ENCODE results near the gene GRIK3.
"Not testable (repeated sequence)": the region's sequence is repeated elsewhere in the genome, so short reads cannot be mapped to it uniquely, and the experiment has no call there.

GRIK3 gene

DNA sequence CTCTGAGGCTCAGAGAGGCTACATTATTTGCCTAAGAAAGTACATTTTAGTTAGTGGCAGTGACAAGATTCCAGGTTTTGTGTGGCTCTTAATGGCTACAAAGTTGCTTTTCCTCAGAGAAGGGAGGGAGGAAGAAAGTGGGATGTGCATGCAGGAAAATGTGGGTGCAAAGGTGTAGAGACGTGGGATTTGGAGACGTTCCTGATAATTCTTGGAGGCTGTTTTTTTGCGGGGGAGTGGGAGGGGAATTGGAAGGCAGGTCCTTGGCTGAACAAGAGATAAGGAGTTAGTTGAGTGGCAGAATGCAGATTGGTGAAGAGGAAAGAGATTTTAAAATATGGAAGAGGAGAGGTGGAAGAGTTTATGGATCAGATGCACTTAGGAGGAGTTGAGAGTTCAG lies 258.1 kb downstream of the GRIK3 start:
- no peak for FAIRE-seq

DNA sequence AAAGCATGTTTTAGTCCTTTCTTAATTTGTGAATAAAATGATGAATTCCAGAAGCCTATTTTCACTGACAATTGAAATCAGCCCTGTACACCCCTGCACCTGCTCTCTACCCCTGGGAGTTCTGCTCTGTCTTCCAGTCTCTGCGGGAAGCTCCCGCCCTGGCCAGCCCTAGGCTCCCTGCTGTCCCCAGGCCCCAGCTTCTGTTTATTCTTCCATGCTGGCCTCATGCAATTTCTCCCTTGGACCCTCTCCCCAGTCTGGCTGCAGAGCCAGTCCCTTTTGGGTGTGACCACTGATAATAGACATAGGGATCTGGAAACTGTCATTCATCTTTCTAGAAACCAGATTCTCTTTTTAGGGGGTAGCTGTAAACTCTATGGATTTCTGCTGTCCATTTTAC lies 258.6 kb downstream of the GRIK3 start:
- no peak for FAIRE-seq

DNA sequence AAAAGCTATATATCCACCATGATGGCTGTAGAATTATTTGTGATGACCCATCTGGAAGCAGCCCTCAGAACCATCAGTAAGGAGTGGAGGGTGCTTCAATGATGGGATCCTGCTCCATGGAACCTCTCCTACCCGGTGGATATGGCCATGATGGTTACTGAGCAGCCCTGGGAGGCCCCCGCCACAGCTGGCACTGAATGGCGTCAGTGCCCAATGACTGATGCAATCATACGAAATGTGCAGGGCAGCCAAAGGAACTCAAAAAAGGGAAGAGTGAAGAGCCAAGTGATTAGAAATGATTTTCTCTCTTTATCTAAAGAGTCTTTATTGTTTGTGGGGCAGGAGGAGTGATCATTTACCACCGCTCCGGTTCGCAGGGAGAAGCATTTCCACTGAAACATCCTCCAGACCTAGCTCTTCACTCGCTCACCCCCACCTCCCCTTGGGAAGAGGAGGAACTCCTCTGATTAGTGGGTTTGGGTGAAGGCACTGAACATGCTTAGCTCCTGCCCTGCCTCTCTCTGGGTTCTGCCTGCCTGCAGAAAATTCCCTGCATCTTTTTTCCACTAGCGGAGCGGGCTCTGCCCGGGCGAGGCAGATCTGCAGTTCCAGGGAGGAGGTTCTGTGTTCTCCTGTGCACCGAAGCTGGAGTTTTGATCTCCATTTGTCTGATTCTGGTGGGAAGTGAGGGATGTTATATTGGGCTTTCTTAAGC lies 260.3 kb downstream of the GRIK3 start:
- no peak for FAIRE-seq

DNA sequence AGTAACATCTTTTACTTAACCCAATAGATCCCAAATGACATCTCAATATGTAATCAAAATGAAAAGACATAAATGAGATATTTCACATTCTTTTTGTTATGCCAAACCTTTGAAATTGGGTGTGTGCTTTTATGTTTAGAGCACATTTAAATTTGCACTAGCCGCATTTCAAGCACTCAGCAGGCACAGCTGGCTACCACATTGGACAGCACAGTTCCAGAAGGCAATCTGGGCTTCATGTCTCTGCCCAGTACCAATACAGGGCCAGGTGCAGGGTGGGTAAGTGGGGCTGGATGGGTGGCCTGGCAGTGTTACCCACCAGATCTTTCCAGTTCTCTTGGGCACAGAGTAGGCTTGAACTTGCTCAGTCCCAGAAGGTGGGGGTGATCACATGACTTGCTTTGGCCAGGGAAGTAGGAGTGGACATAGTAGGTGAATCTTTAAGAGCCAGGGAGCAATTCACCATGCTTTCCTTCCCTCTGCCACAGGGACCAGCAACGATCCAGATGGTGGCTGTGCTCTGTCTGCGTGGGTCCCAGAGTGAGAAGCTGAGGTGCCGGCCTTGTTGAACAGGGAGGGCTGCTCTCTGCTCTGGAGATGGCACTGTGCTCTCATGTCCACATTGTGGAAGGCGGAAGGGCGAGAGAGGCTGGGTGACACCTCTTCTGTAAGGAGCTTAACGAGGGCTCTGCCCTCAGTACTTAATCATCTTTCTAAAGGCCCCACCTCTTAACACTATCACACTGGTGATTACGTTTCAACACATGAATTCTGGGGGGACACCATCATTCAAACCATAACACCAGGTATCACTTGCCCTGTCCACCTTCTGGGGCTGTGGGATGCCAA lies 261.4 kb downstream of the GRIK3 start:
- no peak for FAIRE-seq

DNA sequence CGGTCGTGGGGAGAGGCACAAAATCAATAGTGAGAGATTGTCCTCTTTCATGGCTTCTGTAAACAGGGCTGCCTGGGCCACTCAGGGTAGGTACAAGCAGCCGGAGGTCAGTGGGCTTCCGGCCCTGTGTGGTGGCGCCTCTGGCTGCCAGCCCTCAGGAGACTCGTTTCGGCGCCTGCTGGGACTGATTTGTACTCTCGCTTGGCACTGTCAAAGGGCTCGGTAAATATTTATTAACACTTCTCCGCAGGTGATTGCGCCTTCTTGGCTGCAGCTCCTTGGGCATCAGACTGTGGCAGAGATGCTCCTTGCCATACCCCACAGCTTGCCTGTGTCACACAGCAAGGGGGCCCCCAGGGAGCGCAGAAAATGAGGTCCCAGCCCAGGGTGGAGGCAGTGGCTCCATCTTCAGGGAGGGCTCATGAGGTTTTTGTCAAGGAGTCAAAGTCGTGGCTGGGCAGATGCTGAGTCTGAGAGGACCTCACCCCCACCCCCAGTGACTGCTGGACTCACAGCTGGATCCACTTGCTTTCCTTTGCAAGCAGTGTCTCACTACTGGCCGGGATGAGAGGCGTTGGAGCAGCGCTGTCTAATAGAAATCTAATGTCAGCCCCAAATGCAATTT lies 262.5 kb downstream of the GRIK3 start:
- no peak for FAIRE-seq

DNA sequence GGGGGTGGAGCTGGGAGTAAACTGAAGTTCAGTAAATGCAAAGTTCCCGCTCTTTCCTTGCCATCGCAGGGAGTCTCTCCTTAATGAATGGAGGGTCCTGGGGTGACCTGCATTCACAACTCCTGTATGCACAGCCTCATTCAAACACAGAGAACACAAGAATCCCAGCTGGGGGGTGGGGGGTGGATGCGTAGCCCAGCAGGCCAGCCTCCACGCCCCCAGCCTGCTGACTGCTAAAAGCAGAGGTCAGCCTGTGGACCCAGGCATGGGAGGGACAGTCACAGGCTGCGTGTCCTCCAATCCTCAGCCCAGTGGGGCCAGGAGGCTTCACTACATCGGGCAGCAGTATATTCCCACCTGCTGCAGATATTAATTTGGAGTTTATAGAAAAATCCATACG lies 263.1 kb downstream of the GRIK3 start:
- no peak for FAIRE-seq

DNA sequence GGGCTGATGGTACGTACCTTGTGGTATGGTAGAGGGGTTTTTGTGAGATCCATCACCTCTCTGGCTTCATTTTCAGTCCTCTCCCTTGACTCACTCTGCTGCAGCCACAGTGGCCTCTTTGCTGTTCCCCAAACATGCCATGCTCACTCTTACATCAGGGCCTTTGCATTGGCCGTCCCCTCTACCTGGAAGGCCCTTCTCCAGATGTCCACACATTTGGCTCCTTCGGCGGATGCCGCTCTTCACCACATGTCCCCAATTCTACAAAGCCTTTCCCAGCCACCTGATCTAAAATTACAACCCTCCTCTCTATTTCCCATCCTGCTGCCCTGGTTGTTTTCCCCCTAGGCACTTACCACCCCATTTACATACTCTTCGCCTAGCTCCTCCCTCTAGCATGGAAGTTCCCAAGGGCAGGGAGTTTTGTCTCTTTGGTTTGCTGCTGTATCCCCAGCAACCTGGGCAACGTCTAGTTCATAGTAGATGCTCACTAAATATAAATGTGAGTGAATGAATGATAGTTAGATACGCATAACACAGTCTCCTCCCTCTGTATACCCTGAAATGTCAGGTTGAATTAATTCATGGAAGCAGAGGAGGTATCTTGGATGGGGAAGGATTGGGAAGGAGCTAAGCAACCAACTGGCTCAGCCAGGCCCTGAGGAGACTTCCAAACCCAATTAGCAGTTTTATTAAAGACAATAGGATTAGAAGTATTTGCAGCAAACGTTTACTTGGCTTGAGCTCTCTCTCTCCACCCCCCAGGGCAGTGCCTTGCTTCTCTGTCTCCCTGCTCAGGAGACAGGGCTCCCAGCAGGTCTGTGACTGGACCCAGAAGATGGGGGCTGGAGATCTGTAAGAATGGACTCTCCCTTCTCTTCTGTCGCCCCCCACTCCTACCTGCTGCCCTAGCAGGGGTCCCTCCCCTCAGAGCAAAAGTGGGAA lies 264.2 kb downstream of the GRIK3 start:
- FAIRE-seq, result no peak

DNA sequence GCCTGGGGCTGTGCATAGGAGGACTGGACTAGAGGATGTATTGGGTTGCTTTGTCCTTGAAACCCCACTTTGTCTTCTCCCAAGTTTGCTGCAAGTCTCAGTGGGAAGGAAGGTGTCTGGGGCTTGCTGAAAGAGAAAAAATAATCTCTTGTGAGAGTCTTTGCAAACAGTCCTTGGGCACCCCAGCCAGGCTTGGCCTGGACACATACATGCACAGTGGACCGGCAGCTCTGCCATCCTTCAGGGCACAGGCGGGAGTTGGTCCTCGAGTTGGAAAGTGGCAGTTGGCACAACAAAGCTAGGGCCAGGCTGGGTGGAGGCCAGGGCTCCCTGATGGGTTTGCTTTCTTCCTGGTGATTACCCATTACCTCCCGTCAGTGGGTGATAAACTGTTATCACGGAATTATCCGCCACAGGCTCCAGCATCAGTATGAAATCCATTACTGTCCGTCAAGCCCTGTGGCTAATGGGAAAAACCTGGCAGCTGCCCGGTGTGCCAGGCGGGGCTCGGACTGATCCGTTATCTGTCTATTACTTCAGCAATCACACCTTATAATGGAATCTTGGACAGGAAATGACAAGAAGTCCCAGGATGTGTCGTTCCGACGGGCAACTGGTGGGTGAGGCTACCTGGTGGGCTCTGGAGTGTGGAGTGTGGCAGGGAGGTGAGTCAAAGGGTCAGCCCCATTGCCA lies 265.7 kb downstream of the GRIK3 start:
- FAIRE-seq, result no peak

DNA sequence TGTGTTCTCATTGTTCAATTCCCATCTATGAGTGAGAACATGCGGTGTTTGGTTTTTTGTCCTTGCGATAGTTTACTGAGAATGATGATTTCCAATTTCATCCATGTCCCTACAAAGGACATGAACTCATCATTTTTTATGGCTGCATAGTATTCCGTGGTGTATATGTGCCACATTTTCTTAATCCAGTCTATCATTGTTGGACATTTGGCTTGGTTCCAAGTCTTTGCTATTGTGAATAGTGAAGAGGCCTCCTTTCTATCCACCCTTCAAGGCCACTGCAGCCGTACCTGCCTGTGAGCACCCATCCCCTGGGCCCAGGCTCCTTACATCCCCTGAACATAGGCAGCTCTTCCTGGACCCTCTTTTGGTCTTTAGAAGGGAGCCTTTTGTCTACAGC lies 266.9 kb downstream of the GRIK3 start:
- not testable (repeated sequence) for FAIRE-seq

DNA sequence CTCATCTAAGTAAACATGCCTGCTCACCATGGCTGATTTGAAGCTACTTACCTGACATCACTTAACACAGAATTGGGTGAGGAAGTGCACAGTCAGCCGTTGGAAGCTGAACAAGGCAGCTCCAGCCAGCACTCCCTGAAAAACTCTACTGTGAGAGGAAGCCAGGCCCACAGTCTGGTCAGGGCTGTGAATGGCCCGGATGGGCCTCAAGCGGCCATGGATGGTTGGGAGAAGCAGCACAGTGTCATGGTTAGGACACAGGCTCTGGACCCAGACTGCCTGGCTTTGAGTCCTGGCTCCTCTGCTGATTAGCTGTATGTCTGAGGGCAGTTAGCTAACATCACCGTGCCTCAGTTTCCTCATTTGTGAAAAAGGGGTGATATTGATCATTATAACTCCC lies 267.8 kb downstream of the GRIK3 start:
- no peak for FAIRE-seq

DNA sequence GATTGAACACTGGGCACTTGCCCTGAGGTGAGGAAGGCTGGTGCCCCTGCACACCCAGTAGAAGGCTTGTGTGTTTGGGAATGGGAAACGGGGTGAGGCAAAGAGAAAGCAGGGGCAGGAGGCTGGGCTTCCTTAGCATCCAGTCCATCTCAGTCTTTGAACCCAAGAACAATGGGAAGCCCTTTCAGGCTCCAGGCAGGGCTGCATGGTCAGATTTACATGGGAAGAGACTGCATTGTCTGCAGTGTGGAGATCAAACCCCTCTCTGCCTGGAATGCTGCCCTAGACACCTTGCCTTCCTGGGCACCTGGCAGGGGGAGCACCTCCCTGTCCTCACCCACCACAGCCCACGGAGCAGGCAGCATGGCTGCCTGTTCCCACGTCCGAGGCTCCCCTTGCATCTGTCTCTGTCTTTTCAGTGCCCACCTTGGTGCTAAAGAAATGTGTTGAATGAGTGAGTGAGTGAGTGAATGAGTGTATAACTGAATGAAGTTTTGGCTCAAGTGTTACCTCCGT lies 268.5 kb downstream of the GRIK3 start:
- no peak for FAIRE-seq

DNA sequence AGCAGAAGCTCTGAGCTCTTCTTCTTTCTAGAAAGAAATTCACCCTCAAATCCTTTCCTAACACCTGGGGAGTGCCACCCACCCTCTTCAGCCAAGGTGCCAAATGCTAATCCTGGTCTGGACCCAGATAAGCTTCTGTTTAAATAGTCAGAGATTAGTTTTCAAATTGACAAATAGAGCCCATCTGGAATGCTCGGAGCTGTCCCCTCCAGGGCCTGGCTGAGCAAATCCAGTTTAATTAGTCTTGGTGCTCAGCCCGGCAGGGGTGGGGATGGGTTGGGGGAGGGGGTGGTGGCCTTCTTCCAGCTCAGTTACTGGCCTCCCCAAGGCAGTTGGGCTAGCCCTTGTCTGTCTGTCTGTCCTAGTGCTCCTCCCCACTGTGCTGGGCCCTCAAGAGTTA lies 269.5 kb downstream of the GRIK3 start:
- no peak for FAIRE-seq

DNA sequence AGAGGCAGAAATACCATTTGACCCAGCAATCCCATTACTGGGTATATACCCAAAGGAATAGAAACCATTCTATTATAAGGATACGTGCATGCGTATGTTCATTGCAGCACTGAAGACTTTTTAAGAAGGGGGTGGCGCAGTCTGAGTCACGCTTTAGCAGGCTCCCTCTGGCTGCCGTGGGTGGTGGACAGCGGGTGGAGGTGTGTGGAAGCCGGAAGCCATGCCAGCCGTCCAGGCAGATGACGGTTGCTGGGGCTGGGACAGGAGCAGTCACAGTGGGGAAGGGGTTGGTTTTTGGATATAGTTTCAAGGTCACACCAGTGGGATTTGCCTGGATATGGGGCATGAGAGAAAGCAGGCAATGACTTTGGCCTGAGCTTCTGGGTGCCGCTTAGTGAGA lies 270.5 kb downstream of the GRIK3 start:
- no peak for FAIRE-seq

DNA sequence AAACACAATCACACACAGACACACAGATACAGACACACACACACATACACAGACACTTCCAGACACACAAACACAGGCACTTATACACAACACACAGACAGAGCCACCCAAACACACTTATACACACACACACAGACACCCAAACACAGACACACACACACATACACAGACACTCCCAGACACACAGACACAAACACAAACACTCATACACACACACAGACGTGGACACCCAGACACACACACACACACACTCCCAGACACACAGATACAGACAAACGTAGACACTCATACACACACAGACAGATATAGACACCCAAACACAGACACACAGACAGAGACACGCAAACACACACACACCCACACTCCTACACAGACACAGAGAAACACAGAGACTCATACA lies 272.1 kb downstream of the GRIK3 start:
- no peak for FAIRE-seq

DNA sequence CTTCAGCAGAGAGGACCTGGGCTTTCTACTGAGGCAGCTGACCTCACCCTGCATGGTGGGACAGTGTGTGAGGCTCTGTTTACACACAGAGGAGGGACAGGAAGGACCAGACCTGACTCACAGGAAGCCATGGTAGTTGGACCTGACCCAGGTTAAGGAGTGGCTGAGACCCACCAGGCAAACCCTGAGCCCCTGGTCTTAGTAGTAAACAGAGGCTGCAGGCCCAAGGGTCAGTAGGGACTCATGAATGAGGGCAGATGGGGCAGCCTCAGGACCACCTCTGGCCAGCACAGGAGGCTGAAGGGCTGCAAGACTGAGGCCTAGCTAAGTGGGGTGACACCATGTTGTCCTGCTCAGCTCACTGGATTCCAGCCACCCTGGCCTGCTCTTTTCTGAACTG lies 273.2 kb downstream of the GRIK3 start:
- no peak for FAIRE-seq

DNA sequence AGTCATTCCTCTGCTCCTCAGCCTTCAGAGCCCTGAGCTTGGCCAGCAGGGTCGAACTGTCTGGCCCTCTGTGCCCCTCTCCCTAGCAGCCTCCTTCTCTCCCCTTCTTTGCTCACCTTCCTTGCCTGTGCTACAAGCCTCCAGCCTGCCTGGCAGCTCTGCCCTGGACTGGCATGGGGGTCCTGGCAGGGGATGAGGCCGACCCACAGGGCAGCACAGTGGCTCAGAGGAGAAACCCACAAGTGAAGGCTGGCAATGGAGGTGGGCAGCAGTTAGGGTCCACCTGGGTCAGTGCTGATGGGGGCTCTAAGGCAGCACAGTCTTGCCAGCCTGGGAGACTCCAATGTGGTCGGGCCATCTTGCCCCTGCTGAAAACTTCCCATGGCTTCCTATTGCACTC lies 274.2 kb downstream of the GRIK3 start:
- FAIRE-seq, result no peak

DNA sequence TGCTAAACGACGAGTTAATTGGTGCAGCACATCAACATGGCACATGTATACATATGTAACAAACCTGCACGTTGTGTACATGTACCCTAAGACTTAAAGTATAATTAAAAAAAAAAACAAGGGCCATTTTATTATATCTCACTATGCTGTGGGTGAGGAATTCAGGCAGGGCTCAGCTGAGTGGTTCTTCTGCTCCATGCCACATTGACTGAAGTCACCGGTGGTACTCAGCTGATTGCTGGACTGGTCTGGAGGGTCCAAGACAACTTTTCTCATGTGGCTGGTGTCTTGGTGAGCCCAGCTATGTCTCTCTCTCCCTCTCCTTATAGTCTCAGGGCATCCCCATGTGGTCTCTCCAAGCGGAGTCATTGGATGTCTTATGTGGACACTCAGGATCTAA lies 275.0 kb downstream of the GRIK3 start:
- no peak for FAIRE-seq

DNA sequence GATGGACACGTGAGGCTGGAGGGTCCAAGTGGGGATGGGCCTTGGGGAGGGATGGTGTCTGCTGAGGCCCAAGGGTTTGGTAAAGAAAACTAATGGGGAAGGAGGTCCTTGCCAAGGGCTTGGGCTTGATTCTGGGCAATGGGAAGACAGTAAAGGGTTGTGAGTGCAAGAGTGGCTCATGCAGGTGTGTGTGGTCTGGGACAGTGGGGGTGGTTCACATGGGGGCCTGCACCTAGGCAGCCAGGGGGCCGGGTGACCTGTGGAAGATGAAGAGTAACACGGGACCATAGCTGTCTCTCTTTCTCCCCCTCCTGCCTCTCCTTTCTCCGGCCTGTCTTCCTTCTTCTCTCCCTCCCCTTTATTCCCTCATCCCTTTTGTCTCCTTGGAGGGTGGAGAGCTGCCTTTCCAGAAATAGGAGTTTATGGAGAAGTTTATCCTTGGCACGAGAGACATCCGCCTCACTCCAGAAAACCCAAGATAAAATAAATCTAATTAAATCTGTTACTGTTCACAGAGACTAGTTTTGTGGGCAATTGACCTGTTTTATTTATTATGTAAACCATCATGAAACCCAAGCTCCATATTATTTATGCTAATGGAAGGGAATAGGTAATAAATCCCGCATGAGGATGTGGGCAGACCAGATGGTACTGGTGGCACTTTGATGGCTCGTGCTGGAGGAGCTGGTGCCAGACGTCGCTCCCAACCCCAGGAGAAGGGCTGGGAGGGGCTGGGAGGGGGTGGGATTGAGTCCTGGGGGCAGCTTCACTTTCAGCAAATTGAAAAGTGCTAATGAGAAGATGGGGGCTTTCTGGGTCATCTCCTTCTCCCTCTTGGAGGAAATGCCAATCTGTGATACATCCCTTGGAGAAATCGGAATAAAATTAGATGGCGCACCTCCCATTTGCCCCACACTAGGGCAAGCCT lies 278.7 kb downstream of the GRIK3 start:
- FAIRE-seq, result no peak

DNA sequence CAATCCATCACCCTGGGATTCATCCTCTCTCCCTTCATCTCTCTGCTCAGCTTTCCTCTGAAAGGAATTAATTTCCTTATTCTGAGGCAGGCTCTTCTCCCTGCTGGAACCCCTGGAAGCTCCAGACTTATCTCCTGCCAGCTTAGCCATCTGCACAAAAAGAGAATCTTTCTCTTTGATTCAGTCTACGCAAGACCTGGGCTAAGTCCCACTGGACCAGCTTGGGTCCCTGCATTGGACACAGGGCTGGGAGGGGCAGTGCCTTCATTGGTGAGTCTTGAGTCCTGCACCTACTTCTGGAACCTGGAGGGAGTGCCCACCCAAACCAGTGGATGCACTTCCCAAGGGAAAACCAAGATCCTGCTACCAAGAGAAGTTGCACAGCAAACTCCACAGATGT lies 279.9 kb downstream of the GRIK3 start:
- no peak for FAIRE-seq

DNA sequence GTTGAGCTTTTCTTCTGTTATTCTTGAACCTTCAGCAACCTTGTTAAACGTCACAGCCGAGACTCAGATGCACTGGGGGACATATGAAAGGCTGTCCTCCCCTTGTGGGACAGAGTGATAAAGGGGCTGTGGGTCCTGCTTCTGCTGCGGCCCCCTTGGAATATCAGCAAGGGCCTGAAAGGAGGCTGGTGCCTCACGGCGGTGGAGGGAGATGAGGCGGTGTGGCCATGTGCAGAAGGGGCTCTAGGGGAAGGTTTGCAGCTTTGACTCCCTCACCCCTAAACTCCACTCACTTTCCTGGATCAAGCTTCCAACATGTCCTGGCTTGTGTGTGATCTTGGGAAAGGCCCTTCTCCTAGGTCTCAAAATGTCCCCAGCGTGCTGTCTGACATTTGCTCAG lies 280.9 kb downstream of the GRIK3 start:
- FAIRE-seq, result no peak

DNA sequence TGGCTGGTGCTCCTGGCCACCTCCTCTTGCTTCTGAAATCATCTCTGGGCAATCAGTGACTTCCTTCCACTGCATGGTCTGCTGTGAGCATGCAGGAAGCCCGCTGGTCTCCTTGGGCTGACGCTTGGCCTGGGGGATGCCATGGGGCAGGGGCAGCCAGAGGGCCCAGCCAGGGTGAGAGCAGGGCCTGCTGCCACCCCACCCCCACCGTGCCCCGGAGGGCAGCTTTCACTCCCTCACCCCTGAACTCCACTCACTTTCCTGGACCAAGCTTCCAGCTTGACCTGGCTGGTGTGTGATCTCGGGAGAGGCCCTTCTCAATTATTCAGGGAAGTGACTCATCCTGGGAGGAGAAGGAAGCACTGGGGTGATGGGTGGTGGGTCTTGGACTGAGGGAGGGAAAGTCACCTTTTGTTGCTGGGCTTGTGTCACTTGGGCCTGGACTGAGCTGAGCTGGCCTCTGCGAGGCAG lies 281.4 kb downstream of the GRIK3 start:
- FAIRE-seq, result no peak

Data from G401.6 (cell line).